NCI-H1092 treated with DMSO at 0.1 percent for 48 hours (cell line): ENCODE data around the gene SHCBP1.
"Not testable (repeated sequence)": the region's sequence is repeated elsewhere in the genome, so short reads cannot be mapped to it uniquely, and the experiment has no call there.

ENCODE experiments used
- DNase-seq: peaks from one replicate; lab custom pipeline; 2025; lab: John Stamatoyannopoulos, UW

The SHCBP1 gene, protein sequence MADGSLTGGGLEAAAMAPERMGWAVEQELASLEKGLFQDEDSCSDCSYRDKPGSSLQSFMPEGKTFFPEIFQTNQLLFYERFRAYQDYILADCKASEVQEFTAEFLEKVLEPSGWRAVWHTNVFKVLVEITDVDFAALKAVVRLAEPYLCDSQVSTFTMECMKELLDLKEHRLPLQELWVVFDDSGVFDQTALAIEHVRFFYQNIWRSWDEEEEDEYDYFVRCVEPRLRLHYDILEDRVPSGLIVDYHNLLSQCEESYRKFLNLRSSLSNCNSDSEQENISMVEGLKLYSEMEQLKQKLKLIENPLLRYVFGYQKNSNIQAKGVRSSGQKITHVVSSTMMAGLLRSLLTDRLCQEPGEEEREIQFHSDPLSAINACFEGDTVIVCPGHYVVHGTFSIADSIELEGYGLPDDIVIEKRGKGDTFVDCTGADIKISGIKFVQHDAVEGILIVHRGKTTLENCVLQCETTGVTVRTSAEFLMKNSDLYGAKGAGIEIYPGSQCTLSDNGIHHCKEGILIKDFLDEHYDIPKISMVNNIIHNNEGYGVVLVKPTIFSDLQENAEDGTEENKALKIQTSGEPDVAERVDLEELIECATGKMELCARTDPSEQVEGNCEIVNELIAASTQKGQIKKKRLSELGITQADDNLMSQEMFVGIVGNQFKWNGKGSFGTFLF

DNA sequence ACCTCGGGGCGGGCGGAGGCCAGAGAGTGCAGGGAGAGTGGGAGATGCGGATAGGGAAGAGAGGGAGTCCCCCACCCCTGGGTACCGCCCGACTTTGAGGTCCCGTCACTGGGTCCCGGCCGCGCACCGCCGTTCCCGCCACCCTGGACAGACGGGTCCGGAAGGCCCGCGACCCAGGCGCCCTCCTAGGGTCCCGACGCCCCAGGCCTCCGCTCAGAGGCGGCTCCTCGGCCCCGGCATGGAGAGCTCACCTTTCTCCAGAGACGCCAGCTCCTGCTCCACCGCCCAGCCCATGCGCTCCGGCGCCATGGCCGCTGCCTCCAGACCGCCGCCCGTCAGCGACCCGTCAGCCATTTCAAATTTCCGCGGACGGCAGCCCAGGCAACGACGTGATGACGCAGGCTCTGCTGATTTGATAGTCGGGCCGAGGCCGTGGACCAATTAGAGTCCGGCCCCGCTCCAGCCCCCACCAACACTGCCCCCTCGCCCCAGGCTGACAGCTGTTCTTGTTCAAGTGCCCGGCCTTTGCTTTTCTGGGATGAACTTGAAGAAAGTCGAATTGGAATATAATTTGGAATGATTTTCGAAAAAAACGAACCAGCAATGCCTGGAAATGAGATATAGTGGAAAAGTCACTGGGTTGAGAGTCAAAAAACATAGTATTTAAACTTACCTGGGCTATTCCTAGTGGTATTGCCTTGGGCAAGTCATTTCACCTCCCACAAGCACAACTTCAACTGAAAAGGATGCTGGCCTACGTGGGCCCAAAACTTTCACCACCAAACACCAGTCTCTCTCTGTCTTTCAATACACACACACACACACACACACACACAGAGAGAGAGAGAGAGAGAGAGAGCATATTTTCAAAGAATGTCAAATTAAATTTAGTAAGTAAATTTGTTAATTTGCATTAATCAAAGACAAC lies at the start of gene SHCBP1:
TSS of gene SHCBP1 (minus strand) at position 374 of the 928 bp plus-strand sequence. CDS start at position 354, 20 bp downstream.
- DNase-seq = peak; percentile 89

DNA sequence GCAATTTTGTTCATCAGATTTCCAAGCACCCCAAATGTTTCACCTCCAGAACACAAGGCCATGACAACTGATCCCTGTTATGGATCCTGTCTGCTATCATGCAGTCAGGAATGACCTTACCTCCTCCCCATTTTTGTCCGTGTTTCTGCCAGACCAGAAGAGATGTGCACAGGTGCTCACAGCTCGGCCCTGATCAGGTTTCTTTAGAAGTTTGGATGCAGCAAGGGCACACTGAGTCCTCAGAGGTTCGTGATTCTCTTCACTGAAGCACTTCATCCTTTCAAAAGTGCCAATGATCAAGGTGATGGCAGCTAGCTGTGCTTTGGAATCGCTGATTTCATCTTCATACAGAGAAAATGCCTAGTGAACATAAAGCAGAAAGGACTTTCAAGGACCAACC lies 40.9 kb upstream of the SHCBP1 start:
- no peak for DNase-seq

DNA sequence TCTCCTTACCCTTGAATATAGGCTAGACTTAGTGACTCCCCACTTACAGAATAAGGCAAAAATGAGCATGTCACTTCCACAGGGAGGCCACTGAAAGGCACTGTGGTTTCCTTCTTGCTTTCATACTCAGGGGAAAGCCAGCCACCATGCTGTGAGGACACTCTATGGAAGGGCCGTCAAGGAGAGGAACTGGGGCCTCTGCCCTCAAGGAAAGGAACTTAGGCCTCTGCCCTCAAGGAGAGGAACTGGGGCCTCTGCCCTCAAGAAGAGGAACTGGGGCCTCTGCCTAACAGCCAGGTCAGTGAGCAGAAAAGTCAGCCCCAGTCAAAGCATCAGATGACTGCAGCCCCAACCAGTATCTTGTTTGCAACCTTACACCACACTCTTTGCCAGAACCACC lies 37.7 kb upstream of the SHCBP1 start:
- no peak for DNase-seq

DNA sequence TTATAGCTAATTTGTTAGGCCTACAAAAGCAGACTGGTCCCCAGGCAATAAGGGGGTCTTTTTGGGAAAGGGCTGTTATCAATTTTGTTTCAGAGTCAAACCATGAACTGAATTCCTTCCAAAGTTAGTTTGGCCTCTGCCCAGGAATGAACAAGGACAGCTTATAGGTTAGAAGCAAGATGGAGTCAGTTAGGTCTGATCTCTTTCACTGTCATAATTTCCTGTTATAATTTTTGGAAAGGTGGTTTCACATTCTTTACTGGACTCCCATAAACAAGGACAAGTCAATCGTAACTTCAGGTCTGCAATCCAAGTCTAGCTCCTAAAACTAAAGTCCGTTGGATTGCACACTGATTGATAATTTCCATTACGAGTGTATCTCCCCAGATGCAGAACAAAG lies 30.1 kb upstream of the SHCBP1 start:
- no peak for DNase-seq

DNA sequence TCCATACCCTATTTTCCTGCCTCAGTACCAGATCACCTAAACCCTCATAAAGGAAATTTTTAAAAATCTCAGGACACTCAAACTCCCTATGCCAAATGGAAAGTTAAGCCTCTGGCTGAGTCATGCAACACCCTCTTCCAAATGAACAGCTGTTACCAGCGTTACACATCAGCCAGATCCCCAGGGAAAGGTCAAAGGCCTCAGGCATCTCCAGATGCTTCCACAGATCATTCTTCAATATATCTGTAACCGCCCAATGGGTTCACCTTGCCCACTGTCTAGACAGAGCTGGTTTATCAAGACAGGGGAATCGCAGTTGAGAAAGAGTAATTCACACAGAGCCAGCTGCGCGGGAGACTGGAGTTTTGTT lies 29.1 kb upstream of the SHCBP1 start:
- DNase-seq = no peak

DNA sequence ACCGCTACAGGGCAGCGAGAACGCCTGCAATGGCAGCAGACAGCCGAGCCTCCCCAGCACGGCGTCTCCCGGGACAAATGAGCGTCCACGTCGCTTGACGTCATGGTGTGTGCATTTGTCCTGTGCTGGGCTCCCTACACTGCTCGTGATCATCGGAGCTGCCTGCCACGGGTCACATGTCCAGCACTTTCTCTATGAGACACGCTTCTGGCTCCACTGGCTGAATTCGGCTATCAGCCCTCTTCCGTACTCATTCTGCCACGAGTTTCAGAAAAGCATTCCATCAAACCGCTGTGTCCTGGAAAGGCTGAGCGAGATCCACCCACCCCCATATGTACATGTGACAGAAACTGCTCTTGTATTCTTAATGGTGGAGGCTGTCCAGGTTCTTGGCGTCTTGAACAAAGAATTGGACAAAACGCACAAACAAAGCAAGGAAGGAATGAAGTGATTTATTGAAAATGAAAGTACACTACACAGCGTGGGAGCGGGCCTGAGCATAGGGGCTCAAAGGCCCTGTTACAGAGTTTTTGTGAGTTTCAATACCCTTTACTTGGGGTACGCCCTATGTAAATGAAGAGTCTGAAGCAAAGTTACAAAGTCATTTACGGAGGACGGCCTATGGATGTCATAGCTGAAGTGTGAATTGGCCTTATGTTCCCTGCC lies 28.5 kb upstream of the SHCBP1 start:
- DNase-seq = no peak

DNA sequence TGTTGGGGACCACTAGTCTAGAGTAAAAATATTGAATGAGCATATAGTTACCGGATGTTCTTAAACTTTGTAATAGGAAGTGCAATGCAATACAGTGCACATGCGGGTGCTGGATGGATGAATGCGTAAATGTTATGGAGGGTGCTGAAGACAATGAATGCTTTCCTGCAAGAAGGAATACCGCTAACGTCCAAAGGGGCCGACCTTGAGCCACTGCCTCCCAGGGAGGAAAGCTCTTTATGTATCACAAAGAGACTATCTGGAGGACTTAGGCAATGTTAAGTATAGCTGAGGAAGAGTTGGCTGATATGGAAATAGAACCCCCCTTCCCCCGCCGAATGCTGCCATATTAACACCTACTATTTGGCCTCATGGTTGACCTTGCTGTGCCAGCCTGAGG lies 27.5 kb upstream of the SHCBP1 start:
- DNase-seq = no peak

DNA sequence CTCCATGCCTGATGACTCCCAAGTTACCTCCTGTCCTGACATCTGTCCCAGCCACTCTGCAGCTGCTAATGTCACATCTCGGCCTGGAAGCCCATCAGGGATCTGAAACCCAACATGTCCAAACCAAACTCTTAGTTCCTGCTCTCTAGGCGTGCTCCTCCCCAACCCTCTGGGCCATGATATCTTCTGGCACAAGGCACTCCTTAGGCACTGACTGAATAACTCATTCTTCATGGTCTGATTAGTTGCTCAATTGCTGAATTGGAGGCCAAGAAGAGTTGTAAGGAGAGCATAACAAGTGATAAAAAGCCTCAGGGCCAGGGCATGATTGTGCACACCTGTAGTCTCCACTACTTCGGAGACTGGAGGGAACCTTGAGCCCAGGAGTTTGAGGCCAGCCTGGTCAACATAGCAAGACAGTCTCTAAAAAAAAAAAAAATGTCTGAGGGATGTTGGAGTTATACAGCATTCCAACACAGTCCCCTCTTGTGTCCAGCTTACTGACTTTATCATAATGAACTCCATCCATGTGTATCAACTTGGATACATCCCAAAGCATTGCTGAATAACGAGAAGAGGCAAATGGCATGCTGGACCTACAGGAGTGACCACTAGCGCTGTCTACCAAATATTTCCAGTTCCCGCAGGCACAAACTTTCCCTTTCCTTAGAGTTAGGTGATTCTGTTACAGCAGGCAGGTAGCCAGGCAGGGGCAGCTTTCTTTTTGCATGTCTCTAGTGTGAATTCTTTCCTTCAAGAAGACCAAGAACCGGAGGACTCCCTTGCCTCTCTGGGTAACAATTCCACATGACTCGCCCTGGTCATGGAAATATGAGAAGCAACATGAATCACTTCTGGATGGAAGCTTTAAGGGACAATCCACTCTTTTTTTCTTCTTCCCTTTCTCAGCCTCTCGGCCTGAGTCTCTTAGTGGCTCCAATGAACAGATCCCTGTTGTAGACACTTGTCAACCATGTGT lies 18.1 kb upstream of the SHCBP1 start:
- DNase-seq = no peak

DNA sequence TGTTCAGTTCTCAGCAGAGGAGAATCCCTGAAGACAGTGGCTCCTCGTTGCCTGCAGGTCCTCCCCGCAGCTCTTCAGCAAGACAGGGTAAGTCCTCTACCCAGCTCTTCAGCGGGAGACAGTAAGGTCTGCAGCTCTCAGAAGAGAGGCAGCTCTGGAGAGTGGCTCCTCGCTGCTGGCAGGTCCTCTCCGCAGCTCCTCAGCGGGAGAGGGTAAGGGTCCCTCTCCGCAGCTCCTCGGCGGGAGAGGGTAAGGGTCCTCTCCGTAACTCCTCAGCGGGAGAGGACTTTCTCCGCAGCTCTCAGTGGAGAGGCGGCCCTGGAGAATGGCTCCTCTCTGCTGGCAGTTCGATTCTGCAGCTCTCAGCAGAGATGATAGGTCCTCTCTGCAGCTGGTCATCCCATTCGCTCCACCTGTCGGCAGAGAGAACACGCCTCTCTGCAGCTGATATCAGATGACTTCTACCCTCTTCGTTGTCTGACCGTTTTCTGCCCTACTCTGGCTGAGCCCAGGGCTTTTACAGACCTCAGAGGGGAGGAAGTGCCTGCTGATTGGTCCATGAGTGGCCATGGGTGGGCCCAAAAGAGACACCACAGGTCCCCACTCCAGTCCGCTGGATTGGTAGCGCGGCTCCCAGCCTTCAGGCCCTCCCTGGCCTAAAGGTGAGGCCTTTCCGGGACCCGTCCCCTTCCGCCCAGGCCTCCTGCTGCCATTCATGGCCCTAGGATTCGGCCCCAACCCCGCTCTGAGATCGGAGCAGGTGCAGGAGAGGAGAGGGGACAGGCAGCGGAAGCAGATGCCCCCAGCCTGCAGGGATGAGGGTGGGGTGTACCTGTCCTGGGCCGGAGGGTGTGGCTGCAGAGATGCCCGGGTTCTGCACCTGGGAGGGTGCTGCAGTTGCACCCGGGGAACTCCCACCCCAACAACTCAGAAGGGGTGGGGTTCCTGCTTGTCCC lies 11.9 kb upstream of the SHCBP1 start:
- peak; percentile 55 for DNase-seq

DNA sequence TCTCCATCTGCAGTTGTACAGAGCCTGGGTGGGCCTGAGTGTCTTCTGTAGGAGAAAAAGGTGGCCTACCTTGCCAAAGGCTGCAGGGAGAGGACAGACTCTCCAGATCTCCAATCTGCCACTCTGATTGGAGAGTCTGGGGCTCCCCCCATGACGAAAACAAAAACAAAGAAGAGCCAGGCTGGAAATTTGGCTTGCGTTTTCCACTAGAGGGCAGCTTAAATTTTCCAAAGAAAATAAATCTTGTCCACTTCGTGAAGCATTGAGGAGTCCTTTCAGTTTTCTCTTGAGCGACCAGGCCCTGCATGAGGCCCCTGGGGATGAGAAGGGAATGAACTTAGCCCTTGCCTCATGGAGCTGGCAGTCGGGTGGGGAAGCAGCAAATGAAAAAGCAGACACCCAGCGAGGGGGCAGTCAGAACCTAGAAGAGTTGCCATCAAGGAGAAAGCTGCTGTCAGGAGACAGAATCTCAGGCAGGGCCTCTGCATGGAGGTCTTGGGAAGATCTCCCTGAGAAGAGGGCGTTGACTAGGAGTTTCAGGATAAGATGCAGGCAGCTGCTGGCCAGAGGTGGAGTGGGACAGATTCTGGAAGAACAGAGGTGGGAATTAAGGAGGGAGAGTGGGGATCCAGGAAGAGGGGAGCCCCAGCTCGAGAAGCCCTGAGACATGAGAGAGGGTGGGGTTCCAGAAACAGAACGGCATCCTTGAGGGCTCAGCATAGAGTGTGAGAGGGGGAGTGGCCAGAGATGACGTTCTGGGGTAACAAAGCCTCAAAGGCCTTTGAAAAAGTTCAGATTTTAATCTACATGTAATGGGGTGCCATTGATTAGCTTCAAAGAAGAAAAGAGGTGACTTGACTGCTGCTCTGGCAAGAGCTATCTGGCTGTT lies 8.4 kb upstream of the SHCBP1 start:
- DNase-seq = peak; percentile 5

DNA sequence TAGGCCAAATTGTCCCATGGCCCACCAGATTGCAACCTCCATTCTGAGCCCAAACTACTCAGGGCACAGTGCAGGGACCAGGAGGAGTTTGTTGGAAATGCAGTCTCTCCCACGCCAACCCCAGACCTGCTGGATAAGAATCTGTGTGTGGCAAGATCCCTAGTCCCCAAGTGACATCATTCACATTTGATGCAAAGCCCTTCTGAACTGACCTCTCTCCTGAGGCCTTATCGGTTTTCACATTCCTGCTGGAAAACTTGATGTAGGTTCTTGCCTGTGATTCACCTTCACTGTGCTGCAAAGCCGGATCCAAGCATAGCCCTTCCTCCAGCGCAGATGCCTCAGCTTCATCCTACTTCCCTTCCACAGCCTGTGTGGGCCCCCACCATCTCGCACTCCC lies 6.6 kb upstream of the SHCBP1 start:
- no peak for DNase-seq

DNA sequence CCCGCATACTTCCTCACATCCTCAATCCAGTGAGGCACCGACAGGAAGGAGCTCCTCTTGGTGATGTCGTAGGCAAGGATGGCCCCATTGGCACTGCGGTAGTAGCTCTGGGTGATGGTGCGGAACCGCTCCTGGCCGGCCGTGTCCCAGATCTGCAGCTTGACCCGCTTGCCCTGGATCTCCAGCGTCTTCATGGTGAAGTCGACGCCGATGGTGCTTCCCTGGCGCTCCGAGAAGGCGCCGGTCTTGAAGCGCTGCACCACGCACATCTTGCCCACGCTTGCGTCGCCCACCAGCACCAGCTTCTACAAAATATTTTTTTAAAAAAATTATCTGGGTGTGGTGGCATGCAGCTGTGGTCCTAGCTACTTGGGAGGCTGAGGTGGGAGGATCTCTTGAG lies 5.5 kb upstream of the SHCBP1 start:
- DNase-seq = not testable (repeated sequence)

DNA sequence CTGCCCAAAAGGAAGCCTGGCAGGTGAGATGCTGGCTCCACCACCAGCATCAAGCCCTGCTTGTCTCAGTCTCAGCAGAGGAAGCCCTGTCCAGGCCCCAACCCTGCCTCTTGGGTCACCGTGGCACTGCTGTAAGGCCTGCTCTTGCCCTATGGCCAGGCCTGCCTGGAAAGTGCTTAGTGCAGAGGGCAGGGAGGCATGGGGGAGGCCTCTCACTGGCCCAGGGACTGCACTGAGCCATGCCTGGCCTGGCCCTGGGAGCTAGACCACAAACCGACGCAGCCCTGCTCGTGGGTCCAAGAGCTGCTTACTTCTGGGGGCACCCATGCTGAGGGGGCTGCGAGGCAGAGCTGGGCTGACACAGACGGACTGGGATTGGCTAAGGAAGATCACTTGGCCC lies 3.7 kb upstream of the SHCBP1 start:
- not testable (repeated sequence) for DNase-seq

DNA sequence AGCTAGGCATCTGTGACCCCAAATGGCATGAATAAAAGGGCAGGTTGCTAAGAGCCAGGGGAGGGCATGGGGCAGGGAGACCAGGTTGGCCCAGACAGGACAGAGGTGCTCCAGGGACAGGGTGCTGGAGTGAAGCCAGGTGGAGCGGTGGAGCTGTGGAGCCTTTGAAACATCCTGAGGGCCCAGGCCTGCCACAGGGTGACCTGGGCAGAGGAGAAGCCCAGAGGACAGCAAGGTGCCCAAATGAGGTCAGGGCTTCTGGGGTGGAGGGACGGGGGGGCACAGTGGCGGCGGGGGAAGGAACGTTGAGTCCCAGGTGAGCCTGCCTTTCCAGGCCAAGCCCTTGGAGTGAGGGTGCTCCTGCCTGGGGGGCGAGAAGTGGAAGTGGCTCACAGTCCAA lies 2.5 kb upstream of the SHCBP1 start:
- DNase-seq = not testable (repeated sequence)

DNA sequence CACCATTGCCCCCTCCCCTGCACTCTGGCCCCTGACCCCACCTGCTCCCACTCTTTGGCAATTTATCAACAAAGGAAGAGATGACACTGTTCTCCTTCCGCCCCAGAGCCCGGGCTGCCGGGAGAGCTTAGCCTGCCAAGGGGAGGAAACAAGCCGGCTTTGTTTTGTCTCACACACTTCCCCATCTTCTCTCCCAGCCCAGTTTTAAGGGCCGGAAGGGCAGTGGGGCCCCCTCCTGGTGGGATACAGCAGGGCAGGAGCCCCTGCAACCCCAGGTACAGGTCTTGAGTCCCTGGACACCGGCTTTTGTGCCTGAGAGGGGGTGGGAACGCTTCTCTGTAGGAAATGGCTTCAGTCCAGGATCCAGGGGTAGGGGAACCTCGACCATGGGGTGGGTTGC lies 2.1 kb upstream of the SHCBP1 start:
- DNase-seq = not testable (repeated sequence)

DNA sequence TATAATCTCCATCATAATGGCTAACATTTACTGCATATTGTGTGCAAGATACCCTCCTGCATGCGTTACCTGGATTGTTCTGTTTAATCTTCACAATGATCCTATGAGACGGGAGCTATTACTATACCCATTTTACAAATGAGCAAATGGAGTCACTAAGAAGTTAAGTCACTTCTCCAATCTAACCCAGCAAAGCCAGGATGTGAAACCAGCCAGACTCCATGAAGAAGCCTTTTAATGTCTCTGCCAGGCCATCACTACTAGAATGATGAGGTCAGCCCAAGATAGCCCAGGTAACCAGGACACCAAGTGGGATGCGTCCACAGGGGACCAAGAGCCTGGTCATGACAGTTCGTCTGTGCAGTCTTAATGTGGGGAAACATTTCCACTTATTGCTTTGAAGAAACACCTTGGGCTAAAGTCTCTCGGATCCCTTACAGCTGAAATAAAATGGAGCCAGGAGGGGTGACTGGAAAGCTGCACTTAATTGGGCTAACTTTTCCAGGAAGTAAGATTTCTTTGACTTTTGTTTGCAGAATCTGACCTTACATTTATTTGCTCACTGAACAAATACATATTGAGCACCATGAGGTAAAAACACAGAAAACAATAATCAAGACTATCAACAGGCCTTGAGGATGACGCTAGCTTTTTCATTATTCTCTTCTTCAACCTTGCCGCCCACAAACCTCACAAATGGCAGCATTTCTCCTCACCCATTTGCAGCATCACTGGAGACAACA lies 926 bp upstream of the SHCBP1 start:
- no peak for DNase-seq

DNA sequence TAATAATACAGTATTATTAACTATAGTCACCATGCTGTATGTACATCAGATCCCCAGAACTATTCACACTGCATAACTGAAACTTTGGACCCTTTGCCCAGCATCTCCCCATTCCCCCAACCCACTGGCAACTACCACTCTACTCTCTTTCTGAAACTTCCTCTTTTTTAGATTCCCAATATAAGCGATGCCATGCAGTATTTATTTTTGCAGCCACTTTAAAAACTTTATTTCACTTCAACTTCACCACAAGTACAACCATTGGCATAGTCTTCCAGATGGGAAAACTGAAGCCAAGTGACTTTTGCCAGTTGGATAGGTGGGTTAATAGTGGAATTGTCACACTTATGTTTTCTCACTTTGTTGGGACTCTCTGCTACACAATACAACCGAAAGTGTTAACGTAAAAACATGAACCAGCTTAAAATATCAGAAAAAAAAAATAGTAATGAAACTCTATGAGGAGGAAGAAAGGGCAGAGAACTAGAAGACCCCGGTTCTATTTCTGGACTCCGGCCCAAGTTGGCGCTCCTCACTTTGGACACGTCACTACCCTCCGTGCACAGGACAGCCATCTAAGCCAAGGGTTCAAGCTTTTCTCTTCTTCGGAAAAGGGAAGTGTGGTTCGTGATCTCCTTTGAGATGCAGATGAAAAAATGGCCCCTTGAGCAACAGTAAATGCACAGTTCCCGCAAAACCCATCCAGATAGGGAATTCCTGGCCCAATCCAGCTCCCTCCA lies 743 bp downstream of the SHCBP1 start:
- DNase-seq = no peak
